Stimulated activated CD4-positive, alpha-beta T cell treated with anti-CD3 and anti-CD28 coated beads, Interleukin-15, amount 100 ng/mL, for 48 hours (primary cell): ENCODE results near the gene SHB.

Source experiments
- DNase-seq, 2 donors: peaks; one replicate each; pipeline ENCODE4 v3.0.0-alpha.2; 2020; ENCODE audit warnings: low read depth in 2 of 2

SHB gene

DNA sequence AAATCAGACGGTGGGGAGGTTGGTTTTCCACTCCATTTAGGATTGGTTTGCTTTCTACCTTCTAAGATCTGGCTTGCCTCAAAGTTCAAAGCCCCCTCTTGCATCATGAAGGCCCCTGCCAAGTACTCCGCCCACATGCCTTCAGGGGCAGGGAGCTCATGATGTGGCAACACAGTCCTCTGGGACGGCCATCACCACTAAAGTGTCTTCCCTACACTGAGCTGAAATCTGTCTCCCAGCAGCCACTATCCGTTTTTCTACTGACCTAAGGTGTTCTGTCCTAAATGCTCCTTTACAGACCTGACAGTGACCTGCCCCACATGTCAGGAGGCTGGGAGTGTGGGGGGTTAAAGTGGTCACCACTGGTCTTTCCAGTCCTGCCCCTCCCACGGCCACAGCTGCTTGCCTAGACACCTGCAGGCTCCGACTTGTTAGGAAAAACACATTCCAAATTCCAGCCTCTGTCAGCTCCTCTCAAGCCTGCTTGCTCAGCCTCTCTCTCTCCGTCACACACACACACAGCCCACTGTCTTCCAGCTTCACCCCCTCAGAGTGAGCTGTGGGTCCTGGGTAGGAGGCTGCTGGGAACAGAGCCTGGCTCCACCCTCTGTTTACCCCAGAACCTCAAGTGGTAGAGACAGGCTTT lies 44.9 kb downstream of the SHB start:
- DNase-seq = no peak

GRCh38 chr9:38023661-38024035 lies 45.4 kb downstream of the SHB start:
- DNase-seq = no peak

GRCh38 chr9:38022995-38023394 lies 46.0 kb downstream of the SHB start:
- no peak for DNase-seq

- DNase-seq = no peak
Observed at GRCh38 chr9:38022203-38022895, 46.7 kb downstream of the SHB start.

DNA sequence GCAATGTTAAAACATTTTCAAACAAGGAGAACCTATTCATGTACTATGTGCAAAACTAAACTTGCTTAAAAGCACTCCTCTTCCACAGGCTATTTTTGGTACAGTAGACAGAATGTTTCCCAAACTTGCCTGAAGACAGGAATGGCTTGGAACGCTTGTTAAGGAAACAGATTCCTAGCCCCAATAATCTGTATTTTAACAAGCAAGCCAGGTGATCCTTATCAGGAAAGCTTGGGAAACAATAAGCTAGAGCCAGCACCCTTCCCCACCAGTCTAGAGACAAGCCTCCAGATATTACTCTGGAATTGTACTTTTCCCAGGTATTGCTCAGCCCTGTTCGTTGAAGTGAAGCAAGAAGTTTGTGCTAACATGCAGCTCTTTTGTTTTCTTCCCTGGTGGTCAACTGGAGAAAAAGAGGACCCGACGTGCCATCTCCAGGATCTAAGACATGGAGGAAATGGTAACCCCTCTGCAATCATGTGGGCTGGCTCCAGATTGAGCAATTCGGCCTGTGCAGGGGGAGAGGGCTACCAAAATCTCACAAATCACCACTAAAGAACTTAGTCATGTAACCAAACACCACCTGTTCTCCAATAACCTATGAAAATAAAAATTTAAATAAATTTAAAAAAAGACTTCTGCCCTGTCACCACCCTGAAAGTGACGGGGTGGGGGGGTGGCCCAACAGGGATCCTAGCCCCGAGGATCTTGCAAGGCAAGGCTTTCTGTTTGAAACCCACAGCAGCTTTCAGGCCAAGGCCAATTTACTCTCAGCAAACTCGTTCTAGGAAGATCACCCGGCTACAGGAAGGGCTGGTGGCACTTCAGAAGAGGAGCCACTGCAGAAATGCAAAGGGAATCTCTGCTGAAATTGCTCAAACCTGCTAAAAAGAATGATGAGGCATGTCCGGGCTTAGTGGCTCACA lies 48.6 kb downstream of the SHB start:
- no peak for DNase-seq

DNA sequence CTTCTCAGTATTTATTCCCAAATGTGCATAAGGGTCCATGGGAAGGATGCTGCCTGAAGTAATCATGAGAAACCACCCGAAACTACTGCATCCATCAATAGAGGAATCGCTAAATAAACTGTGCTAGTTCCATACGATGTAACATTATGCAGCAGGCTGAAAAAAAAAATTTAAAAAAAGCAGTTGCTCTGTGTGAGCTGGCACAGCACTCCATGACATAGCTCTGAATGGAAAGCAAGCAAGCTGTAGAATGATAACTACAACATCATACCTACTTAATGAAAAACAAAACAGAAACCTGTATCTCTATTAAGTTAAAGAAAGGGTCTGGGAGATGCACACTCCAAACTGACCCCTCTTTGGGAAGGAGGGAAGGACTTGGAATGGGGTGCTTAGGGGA lies 49.3 kb downstream of the SHB start:
- DNase-seq = no peak

DNA sequence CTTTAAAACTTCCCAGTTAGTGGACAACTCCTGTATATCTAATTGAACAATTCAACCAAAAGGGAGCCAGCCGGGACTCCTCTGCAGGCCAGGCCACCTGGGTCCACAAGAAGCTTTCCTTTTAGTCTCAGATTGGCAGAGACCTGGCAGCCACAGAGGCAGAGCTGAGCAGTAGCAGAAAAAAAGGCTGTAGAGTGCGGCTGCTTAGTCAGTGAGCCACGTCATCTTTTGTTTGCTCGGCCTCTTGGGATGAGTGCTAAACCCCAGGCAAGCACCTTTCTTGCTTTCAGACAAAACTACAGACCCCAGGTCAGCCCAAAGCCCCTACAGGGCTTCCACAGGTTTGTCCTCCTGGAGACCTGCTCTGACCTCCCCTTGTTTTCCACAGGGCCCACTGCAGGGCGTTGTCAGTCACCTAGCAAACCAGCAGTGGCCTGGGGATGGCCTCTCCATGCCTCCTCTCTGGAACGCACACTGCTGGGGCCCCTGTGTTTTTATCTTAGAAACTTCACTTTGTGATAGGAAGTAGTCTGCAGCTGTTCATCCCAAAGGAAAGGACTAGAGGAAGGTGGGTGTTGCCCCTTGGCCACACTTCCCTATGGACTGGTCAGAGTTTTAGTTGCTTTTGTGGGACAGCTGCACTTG lies 49.9 kb downstream of the SHB start:
- no peak for DNase-seq

DNA sequence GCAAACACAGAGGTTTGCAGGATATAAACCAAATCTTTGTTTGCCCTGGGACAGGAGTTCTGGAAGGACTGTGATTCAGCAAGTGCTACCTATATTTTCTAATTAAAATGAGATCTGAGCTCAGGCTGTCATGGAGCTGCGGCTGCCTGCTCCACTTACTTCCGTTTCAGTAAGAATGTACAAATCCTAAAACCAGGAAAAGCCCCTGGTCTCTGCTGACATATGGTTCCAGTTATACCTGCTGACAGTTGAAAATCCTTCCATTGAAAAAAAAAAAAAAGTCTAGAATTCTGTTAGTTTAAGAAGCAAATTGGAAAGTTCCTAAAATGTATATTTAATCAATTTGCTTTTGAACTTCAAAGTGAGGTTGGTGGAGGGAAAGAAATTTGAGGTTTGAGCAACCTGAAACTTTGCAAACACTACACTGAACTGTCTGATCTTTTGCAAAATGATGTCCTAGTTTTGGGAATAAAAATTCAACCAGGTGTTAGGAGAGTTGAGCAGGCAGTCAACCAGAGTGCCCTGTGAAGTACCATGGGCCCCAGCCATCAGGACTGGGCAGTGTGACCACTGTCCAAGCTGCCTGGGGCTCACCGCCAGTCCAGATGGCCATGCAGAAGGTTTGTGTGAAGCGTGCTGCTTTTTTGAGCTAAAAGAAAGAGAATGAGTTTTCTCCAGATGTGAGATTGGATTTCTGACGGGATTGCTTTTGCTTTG lies 50.6 kb downstream of the SHB start:
- no peak for DNase-seq

GRCh38 chr9:38017885-38018186 lies 51.2 kb downstream of the SHB start:
- no peak for DNase-seq

DNA sequence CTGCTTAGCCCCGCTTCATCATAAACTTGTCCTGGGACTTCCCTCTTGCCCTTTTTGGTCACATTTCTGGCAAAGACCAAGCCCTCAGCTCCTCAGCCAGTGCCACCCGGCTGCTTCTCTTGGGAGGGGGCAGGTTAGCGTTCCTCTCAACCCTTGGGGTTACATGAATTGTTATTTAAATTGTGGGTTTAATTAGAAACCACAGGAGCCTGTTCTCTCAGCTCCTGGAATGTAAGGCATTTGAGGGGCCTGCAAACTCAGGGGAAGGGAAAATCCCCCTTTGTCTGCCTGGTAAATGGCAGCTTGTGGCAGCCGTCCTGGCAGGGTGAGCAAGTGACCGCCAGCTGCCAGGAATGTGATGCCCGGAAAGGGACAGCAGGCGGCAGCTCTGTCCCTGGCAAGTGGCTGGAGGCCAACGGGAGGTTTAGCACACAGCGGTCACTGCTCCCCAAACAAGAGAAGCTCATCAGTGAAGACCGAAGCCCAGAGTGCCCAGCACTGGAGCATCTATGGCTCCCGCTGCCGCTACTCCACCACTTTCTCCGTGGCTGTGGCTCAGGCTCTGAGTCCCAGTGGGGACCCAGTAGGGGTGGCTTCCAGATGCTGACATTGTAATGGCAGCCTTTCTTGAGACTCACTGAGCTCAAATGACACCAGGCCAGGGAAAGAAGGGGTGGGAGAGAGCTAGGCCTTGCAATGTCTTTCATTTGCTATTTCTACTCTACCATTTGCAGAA lies 51.7 kb downstream of the SHB start:
- no peak for DNase-seq

GRCh38 chr9:38016375-38017135 lies 52.5 kb downstream of the SHB start:
- DNase-seq = no peak

GRCh38 chr9:38015906-38016305 lies 53.1 kb downstream of the SHB start:
- no peak for DNase-seq

DNA sequence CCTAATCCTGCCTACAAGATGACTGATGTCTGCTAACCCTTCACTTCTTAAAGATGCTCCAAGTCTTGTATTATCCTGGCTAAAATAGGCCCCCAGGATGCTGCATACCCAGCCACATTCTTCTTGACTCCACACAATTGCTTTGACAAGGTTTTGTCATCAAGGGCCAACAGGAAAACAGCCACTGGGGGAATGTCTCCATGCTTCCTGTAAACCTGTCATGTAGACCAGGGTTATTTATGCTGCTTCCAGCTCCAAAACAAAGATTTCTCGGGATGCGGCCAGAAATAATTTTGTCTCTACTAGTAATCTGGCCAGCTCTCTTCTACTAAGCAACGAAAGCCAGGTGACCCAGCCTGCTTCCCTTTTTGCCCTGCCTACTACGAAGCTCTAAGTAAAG lies 53.8 kb downstream of the SHB start:
- DNase-seq = no peak

DNA sequence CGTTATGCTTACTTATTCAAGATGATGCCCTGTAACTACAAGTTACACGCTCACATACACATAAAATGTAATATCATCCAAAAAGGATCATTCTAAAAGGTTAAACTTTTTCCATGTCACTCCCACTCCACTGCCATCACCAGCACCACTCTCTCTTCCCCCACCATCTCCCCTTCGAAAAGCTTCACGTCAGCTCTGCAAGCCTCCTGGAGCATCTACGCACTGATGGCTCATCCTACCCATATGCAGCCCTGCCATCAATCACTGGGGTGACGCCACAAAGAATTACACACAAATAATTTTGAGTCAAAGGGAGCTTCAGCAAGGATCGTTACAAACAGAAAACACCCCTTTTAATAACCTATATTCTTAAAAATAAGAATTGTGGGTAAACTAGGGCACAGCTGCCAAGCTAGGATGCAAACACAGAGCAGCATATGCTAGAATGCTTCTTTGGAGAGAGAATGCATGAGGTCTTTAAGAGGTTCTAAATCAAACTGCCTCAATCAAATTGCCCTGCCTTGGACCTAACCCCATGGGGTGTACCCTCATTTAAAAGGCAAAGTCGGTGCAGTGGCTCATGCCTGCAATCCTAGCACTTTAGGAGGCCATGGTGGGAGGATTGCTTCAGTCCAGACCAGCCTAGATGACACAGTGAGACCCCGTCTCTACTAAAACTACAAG lies 56.1 kb downstream of the SHB start:
- no peak for DNase-seq

DNA sequence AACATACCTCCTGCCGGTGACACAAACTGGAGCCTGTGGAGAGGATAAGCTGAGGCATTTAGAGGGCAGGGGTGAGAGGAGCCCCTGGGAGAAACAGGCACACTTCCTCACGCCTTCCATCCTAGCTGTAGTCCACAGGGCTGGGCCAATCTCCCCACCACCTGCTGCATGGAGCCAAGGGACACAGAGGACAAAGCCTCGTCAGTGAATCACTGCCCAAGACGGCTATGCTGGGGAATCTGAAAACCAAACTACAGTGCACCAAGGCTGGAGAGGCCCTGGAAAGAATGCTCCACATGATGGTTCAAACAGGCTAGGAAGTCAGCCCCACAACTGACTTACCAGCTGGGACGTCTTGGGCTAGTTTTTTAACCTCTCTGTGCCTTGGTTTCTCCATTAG lies 57.0 kb downstream of the SHB start:
- no peak for DNase-seq

DNA sequence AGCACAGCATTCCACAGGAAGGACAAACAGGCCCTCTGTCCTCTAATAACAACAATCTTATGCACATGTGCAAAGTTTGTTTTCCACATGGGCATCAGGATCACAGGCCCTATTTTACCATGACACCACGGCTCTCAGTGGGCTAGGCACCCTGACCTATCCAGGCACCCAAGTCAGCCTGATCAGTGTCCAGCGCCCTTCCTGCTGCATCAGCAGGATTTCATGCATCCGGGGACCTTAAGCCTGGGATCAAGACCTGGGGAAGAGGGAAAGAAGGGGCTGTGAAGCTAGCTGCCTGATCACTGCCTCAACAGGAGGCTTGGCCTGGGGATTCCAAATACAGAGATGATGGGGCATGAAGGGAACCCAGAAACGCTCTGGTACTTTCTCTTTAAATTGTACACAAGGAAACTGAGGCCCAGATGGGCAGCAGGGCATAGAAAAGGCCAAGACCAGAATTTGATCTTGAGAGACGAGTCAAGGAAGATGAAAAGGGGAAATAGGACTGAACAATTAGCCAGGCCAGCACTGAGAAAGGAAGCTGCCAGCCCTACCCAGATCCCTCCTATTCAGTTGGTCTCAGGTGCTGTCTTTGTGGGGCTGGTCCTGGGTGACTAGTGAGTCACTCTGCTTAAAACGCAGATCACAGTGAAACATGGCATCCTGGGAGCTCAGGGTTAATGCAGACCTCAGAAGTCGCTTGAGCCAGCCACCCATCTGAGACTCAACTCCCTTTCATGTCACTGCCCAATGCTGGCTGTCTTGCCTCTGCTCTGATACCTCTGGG lies 57.9 kb downstream of the SHB start:
- no peak for DNase-seq

DNA sequence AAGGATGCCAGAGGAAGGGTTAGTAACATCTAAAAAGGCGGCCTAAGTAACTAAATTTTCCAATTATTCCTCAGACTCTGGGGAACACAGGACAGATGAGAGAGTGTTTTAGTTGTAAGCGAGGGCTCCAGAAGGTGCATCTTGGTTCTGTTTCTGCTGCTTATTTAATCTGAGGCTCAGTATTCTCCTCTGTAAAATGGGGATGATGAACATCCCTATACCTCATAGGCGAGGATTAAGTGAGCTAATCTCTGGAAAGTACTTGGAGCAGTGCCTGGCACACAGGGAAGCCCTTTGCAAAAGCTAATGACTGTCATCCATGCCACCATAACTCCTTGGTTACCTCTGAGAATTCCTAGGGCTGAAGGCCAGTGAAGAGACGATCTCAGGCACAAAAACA lies 59.0 kb downstream of the SHB start:
- no peak for DNase-seq

- no peak for DNase-seq
Observed at GRCh38 chr9:38009035-38009501, 60.0 kb downstream of the SHB start.
